Esophagus (tissue), 2 donors: ENCODE measurements around the gene NEXN. TPM values are rescaled to one million over a fixed set of nuclear protein-coding genes. Genes with fewer than 3 reads are reported as not detected.
"Not testable (repeated sequence)": the region's sequence is repeated elsewhere in the genome, so short reads cannot be mapped to it uniquely, and the experiment has no call there.

Source experiments
- H3K27ac ChIP-seq, 2 donors: one replicate each; pipeline ENCODE4 v1.5.1; 2013; ENCODE audit warnings: low read depth in 2 of 2, mild to moderate bottlenecking in 2 of 2, inconsistent platforms in 1 of 2, low read length in 1 of 2, moderate library complexity in 1 of 2
- H3K27me3 ChIP-seq, 2 donors: one replicate each; pipeline ENCODE4 v1.6.1; 2013; ENCODE audit warnings: low read length in 2 of 2, control low read depth in 1 of 2, mild to moderate bottlenecking in 1 of 2; ENCODE audit not compliant: insufficient read depth in 2 of 2, control insufficient read depth in 1 of 2
- H3K36me3 ChIP-seq, 2 donors: one replicate each; pipeline ENCODE4 v1.6.1; 2013; ENCODE audit warnings: low read length in 1 of 2; ENCODE audit not compliant: control insufficient read depth in 2 of 2, insufficient read depth in 2 of 2
- H3K4me1 ChIP-seq, 2 donors: one replicate each; pipeline ENCODE4 v1.6.1; 2013; ENCODE audit warnings: low read length in 1 of 2; ENCODE audit not compliant: control insufficient read depth in 2 of 2, insufficient read depth in 2 of 2
- H3K4me3 ChIP-seq, 2 donors: one replicate each; pipeline ENCODE4 v1.5.1; 2013; ENCODE audit warnings: low read length in 2 of 2, mild to moderate bottlenecking in 2 of 2, low read depth in 1 of 2, moderate library complexity in 1 of 2
- H3K9me3 ChIP-seq, 2 donors: one replicate each; pipeline ENCODE4 v1.6.1; 2013; ENCODE audit warnings: mild to moderate bottlenecking in 2 of 2, low read depth in 1 of 2, low read length in 1 of 2, moderate library complexity in 1 of 2; ENCODE audit not compliant: control insufficient read depth in 2 of 2, insufficient read depth in 1 of 2
- WGBS, 2 donors: extraction: QIAGEN DNeasy Blood & Tissue Kit; methylation state at CpG; one replicate each; pipeline ENCODE4 v1.1.7; 2013; 5-methylcytosine and 5-hydroxymethylcytosine counted together
- polyA plus RNA-seq, 2 donors: library from polyadenylated mRNA; stranded (reverse); fragments of 200-250 nt; gene quantifications; one replicate each; pipeline ENCODE4 v1.2.3, GENCODE V29; 2013
- donor health status: healthy with polysubstance abuse.
- donor health status: Bipolar disorder and iron deficiency.

NEXN gene
- polyA plus RNA-seq, 2 donors: 10.9 to 16.2 TPM

DNA sequence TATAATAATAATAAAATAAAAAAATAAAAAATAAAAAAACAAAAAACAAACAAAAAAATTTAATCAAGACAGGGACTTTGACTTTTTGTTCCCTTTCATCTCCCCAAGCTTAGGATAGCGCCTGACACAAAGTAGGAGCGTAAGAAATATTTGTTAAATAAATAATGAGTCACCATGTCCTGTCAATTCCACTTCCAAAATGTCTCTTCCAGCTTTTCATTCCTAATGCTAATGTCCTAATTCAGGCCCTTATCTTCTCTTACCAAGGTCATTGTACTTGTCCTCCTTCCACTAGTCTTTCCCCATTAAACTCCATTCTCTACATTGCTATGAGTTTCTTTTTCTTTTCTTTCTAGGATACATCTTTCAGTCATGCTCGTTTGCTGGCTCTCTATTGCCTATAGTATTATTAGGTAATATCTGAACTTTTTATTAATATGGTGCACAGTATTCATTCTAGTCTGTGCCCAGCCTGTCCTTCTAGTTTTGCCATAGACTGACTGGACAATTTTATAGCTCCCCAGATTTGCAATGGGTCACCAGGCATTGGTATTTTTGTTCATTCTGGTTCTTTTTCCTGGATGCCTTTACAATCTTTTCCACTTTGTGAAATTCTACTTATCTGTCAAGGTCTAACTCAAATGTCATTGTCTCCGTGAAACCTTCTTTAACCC is 11.4 kb downstream of the NEXN start:
- WGBS, 2 donors: 57 to 58% methylated on average over 4 of the region's 4 CpGs
- H3K27me3 ChIP-seq: no peaks in the 10 kb centered on the region
- no peaks in the 10 kb centered on the region for H3K9me3 ChIP-seq
- H3K4me1 ChIP-seq: no peaks in the 10 kb centered on the region
- H3K27ac ChIP-seq: no peak overlapping the region
- no peak overlapping the region for H3K4me3 ChIP-seq
- H3K36me3 ChIP-seq: no peaks in the 10 kb centered on the region

DNA sequence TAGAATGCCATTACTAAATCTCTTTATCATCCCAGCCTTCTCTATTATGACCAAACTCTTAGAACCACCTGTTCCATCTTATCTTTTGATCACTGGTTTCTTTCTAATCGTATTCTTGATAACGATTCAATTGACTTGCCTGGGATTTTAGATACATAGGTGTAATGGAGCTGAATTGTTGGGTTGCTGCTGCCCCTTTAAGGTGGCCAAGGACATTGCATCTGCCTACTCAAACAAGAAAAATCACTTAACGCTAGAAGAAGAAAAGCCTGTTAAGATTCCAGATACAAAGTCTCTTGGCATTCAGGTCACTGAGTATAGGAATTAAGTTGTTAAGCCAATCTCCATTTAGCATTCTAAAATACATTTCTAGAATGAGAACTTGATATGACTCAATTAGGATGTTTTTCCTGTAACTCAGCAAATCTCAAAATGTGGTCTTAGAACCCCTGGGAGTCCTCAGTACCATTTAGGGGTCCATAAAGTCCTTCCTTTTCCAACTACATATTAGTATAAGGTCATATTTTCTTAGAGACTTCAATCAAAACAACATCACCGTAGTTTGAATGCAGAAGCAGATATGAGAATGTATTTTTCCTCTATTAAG is 12.4 kb downstream of the NEXN start:
- Histone ChIP-seq H3K4me3 (no peak overlapping the region), H3K27ac (no peak overlapping the region), H3K9me3 (no peaks in the 10 kb centered on the region), H3K36me3 (no peaks in the 10 kb centered on the region), H3K27me3 (no peaks in the 10 kb centered on the region), H3K4me1 (no peaks in the 10 kb centered on the region)
- WGBS, 2 donors: 20 to 24% methylated on average over 4 of the region's 4 CpGs

DNA sequence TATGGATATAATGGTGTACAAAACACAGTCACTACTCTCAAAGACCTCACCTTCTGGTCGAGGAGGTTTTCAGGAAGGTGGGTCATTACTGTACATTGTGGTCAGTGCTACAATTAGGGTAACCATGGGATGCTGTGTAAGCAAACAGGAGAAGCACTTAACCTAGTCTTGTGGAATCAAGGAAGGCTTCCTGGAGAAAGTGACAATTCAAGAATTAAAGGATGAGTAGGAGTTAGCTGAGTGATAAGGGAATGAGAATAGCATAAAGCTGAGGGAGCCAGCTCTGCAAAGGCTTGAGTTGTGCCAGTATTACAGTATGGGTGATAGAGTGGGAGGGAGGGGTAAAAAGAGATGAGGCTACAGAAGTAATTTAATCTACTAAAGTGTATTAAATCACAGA is 17.2 kb downstream of the NEXN start:
- Histone ChIP-seq H3K4me1 (no peaks in the 10 kb centered on the region), H3K27me3 (no peaks in the 10 kb centered on the region), H3K27ac (no peak overlapping the region), H3K4me3 (no peak overlapping the region), H3K36me3 (no peaks in the 10 kb centered on the region), H3K9me3 (no peaks in the 10 kb centered on the region)
- WGBS, 2 donors: 69 to 82% methylated on average over 1 of the region's 1 CpG

DNA sequence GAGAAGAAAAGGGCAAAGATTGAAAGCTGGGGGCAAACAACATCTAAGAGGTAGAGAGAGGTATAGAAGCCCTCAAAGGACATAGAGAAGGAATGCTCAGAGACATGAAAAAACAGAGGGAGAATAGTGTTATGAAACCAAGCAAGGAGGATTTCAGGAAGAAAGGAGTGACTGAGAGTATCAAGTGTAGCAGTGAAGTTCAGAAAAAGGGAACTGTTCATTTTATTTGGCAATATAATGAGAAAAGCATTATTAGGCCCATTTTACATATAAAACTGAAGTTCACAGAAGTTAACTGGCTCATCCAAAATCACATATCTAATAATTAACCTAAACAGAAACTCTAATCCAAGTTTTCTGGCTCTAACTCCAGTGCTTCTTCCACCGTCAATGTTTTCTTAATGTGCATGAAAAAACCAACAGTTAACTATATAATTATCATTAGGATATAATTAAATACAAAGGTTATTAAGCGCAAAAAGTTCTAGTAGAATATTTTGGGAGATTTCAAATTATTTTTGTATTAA is 17.7 kb downstream of the NEXN start:
- 76 to 86% methylated on average over 2 of the region's 2 CpGs for WGBS, 2 donors
- no peaks in the 10 kb centered on the region for H3K36me3 ChIP-seq
- no peaks in the 10 kb centered on the region for H3K4me1 ChIP-seq
- no peak overlapping the region for H3K27ac ChIP-seq
- no peaks in the 10 kb centered on the region for H3K9me3 ChIP-seq
- no peaks in the 10 kb centered on the region for H3K27me3 ChIP-seq
- no peak overlapping the region for H3K4me3 ChIP-seq

DNA sequence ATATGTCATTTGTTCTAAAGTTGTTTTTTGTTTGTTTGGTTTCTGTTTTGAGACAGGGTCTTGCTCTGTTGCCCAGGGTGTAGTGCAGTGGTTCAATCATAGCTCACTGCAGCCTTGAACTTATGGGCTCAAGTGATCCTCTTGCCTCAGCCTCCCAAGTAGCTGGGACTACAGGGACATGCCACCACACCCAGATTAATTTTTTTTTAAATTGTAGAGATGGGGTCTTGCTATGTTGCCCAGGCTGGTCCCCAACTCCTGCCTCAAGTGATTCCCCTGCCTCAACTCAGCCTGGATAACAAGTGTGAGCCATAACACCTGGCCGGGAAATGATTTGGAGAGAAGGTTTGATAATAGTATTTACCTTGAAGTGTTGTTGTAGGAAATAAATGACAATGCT is 18.2 kb downstream of the NEXN start:
- H3K27me3 ChIP-seq: no peaks in the 10 kb centered on the region
- no peak overlapping the region for H3K4me3 ChIP-seq
- WGBS, 2 donors: 78 to 89% methylated on average over 1 of the region's 1 CpG
- H3K27ac ChIP-seq: no peak overlapping the region
- H3K4me1 ChIP-seq: no peaks in the 10 kb centered on the region
- H3K36me3 ChIP-seq: no peaks in the 10 kb centered on the region
- H3K9me3 ChIP-seq: no peaks in the 10 kb centered on the region

DNA sequence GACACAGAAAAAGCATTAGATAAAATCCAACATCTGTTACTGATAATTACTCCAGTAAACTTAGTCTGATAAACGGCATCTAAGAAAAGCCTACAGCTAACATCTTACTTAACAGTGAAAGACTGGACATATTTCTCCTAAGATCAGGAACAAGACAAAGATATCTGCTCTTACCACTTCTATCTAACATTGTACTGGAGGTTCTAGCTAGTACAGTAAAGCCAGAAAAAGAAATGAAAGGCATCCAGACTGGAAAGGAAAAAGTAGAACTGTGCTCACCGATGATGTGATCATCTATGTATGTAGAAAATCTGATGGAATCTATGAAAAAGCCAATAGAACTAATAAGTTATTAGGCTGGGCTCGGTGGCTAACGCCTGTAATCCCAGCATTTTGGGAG is 21.7 kb downstream of the NEXN start:
- no peak overlapping the region for H3K4me3 ChIP-seq
- 91 to 92% methylated on average over 4 of the region's 4 CpGs for WGBS, 2 donors
- H3K27me3 ChIP-seq: no peaks in the 10 kb centered on the region
- H3K4me1 ChIP-seq: no peaks in the 10 kb centered on the region
- no peaks in the 10 kb centered on the region for H3K9me3 ChIP-seq
- H3K36me3 ChIP-seq: no peaks in the 10 kb centered on the region
- no peak overlapping the region for H3K27ac ChIP-seq

DNA sequence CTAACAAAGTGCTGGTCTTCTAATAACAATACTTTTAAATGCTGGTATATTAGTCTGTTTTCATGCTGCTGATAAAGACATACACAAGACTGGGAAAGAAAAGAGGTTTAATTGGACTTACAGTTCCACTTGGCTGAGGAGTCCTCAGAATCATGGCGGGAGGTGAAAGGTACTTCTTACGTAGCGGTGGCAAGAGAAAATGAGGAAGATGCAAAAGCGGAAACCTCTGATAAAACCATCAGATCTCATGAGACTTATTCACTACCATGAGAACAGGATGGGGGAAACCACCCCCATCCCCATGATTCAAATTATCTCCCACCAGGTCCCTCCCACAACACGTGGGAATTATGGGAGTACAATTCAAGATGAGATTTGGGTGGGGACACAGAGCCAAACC is 30.5 kb downstream of the NEXN start:
- H3K36me3 ChIP-seq, H3K9me3 ChIP-seq, H3K27ac ChIP-seq, H3K4me1 ChIP-seq, H3K27me3 ChIP-seq, H3K4me3 ChIP-seq: not testable (repeated sequence)
- WGBS, 2 donors: 88 to 90% methylated on average over 5 of the region's 5 CpGs

DNA sequence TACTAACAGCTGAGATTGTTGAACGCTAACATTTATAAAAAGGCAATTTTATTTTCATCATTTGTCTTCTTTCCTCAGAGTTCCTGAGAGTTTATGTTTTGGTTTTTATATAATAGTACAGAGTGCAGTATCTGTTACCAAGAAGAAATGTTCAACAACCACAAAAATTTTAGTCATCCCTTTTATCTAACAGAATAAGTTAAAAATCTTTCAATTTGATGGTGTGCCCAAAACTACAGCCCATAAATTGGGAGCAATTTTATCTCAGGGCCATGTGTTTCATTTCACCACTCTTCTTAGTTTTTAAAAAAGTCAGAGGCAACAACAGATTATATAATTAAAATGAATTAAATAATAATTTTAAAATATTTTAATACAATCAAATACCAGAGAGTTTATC is 37.1 kb downstream of the NEXN start:
- Histone ChIP-seq H3K4me1 (no peaks in the 10 kb centered on the region), H3K36me3 (no peaks in the 10 kb centered on the region), H3K4me3 (no peak overlapping the region), H3K9me3 (no peaks in the 10 kb centered on the region), H3K27me3 (no peaks in the 10 kb centered on the region), H3K27ac (no peak overlapping the region)
- 62 to 66% methylated on average over 1 of the region's 1 CpG for WGBS, 2 donors

DNA sequence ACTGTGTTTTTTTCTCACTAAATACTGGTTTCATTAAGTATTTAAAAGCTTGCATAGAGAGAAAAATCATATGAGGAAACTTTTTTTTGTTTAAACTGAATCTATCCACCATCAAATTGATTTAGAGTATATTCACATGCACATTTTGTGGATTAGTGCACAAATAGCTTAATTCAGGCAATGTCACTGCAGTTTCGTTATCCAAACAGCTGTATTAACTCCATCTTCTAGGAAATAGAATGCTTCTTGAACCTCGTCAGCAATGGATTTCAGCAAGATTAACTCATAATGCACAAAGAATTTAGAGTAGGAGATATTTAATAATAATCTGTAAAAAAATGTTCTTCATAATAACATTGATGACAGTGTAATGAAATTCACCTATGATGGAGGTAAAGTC is 37.5 kb downstream of the NEXN start:
- no peaks in the 10 kb centered on the region for H3K9me3 ChIP-seq
- H3K4me3 ChIP-seq: no peak overlapping the region
- H3K27ac ChIP-seq: no peak overlapping the region
- no peaks in the 10 kb centered on the region for H3K36me3 ChIP-seq
- H3K27me3 ChIP-seq: no peaks in the 10 kb centered on the region
- H3K4me1 ChIP-seq: no peaks in the 10 kb centered on the region
- WGBS, 2 donors: 64 to 67% methylated on average over 2 of the region's 2 CpGs
